HEK293T (cell line): ENCODE data around the gene SCUBE1.

Experiments
- ARNT ChIP-seq: fragments of 450-650 bp; IDR thresholded peaks from 2 replicates; pipeline ENCODE4 v1.6.1; 2017; ENCODE audit warnings: mild to moderate bottlenecking
- BHLHE40 ChIP-seq: fragments of 450-650 bp; IDR thresholded peaks from 2 replicates; pipeline ENCODE4 v1.6.1; 2016; ENCODE audit warnings: mild to moderate bottlenecking, moderate library complexity, borderline replicate concordance
- CTBP1 ChIP-seq: fragments of 450-650 bp; IDR thresholded peaks from 2 replicates; pipeline ENCODE4 v1.6.1; 2016; ENCODE audit warnings: borderline replicate concordance
- ELF4 ChIP-seq: fragments of 450-650 bp; IDR thresholded peaks from 2 replicates; pipeline ENCODE4 v1.6.1; 2017; ENCODE audit warnings: antibody characterized with exemption
- FOXA1 ChIP-seq: fragments of 450-650 bp; IDR thresholded peaks from 2 replicates; pipeline ENCODE4 v1.6.1; 2016; ENCODE audit warnings: mild to moderate bottlenecking
- FOXM1 ChIP-seq: fragments of 450-650 bp; IDR thresholded peaks from 2 replicates; pipeline ENCODE4 v1.6.1; 2017; ENCODE audit warnings: mild to moderate bottlenecking, borderline replicate concordance
- HDGF ChIP-seq: fragments of 450-650 bp; IDR thresholded peaks from 2 replicates; pipeline ENCODE4 v1.6.1; 2017; ENCODE audit warnings: antibody characterized with exemption, borderline replicate concordance
- L3MBTL2 ChIP-seq: fragments of 450-650 bp; conservative IDR thresholded peaks from 2 replicates; pipeline ENCODE4 v1.6.1; 2016; ENCODE audit warnings: mild to moderate bottlenecking
- NFRKB ChIP-seq: fragments of 450-650 bp; IDR thresholded peaks from 2 replicates; pipeline ENCODE4 v1.6.1; 2016; ENCODE audit warnings: mild to moderate bottlenecking, moderate library complexity
- SP1 ChIP-seq: fragments of 450-650 bp; IDR thresholded peaks from 2 replicates; pipeline ENCODE4 v1.6.1; 2017
- SUZ12 ChIP-seq: fragments of 450-650 bp; IDR thresholded peaks from 2 replicates; pipeline ENCODE4 v1.6.1; 2016; ENCODE audit warnings: mild to moderate bottlenecking

DNA sequence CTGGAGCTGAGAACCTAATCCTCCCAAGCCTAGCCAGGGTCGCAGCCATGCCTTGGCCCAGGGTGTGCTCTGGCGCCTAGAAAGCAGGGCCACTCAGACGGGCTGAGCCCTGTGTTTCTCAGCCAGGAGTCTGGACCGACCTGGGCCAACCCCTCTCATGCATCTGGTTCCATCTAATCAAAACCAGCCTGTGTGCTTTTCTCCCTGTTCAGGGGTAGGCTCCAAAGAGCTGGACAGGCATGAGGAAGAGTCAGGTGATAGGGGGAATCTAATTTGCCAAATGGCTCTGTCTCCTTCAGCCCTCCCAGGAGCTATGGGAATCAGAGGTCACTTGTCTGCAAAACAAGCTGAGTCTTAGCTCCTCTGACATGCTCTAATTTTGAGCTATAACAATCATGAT lies 55.7 kb downstream of the SCUBE1 start:
- no peak for TF ChIP-seq ARNT
- no peak for TF ChIP-seq L3MBTL2
- TF ChIP-seq BHLHE40, result no peak
- no peak for TF ChIP-seq SP1
- no peak for TF ChIP-seq SUZ12
- no peak for TF ChIP-seq FOXM1
- TF ChIP-seq NFRKB, result no peak
- no peak for TF ChIP-seq HDGF
- TF ChIP-seq FOXA1, result no peak
- no peak for TF ChIP-seq CTBP1
- TF ChIP-seq ELF4, result no peak
